ENCODE results near the gene LYPD6B. TPM values are rescaled to one million over a fixed set of nuclear protein-coding genes. Genes with fewer than 3 reads are reported as not detected.
A peak's percentile ranks its signal among the peaks of the same experiment; 100 is the strongest.

The LYPD6B gene
- total and polyA plus RNA-seq, 10 donors: 0.46 to 3.5 (median 1.9) TPM

DNA sequence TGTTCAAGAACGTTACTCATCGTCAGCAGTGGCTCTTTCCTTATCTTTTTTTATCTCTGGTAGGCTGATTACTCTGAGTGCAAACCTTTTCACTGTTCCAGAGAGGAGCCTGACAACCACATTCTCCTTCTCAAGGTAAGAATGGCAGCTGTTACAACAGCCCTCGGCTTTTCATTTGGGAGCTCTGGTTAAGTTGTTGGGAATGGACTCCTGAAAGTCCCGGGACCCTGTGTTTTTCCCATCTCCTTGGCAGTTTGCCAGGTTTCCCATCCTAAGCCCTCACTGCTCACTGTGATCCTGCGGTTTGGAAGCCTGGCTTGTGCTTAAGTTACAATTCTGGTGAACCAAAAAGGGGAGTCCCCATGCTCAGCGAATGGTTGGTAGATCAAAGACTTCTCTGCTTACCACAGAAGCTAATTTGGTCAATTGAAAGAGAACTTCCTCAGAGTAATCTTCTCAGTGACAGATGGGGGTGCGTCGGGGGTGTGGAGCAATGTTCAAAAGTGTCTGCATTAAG, 122.3 kb downstream of the LYPD6B start:
- WGBS, 5 donors: 37 to 53% (median 45%) methylated on average over 8 of the region's 8 CpGs
- Histone ChIP-seq H3K36me3 (no peaks in the 10 kb centered on the region), H3K4me1 (peaks cover 0 to 18% (median 10%) of the 10 kb centered on the region in 6 donors), H3K9me3 (peaks cover 0 to 5% (median 0%) of the 10 kb centered on the region in 8 donors), H3K27ac (peak overlapping the region in 2 of 8 donors; percentile 46 to 69), H3K4me3 (no peak overlapping the region), H3K27me3 (replicated peaks in 1 of 7) (peaks cover 0 to 7% (median 0%) of the 10 kb centered on the region in 7 donors)
- intact Hi-C loops (cut with DNase I; ENCODE audit: low total_unique reads): no loop called here
- DNase-seq: no peak
- no peak for TF ChIP-seq POLR2AphosphoS5 (IDR thresholded peaks at IDR 0.05)
- no peak for TF ChIP-seq POLR2A (IDR thresholded peaks at IDR 0.05)
- TF ChIP-seq, protein P1, sequence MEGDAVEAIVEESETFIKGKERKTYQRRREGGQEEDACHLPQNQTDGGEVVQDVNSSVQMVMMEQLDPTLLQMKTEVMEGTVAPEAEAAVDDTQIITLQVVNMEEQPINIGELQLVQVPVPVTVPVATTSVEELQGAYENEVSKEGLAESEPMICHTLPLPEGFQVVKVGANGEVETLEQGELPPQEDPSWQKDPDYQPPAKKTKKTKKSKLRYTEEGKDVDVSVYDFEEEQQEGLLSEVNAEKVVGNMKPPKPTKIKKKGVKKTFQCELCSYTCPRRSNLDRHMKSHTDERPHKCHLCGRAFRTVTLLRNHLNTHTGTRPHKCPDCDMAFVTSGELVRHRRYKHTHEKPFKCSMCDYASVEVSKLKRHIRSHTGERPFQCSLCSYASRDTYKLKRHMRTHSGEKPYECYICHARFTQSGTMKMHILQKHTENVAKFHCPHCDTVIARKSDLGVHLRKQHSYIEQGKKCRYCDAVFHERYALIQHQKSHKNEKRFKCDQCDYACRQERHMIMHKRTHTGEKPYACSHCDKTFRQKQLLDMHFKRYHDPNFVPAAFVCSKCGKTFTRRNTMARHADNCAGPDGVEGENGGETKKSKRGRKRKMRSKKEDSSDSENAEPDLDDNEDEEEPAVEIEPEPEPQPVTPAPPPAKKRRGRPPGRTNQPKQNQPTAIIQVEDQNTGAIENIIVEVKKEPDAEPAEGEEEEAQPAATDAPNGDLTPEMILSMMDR (IDR thresholded peaks at IDR 0.05 in 8 of 11, conservative IDR thresholded peaks at IDR 0.05 in 3 of 11): no peak

- peaks cover 0 to 10% (median 0%) of the 10 kb centered on the region in 7 donors for H3K27me3 ChIP-seq (replicated peaks in 1 of 7)
- WGBS, 5 donors: 52 to 70% (median 65%) methylated on average over 5 of the region's 5 CpGs
- DNase-seq: no peak
These were observed 123.2 kb downstream of the LYPD6B start for GRCh38 chr2:149161481-149162225.

DNA sequence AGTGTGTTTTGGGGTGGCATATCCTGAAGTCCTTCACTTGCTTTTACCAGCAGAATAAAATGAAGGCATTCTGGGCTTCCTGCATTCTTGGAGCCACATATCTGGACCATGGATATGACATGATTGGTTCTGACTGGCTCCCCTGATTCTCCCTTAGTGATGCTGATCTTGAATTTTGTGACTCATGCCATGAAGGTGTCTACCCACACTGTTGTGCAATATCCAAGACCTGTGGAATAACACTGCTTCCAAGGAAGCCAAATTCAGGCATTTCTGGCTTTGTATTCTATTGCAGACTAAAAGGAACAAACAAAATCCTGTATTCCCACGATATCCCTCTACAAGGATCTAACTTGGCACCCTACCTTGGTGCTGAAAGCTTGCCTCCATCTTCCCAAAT, 125.8 kb downstream of the LYPD6B start:
- no peak overlapping the region for H3K4me3 ChIP-seq
- WGBS, 5 donors: 73 to 100% (median 80%) methylated on average over 1 of the region's 1 CpG
- H3K27me3 ChIP-seq (replicated peaks in 1 of 7): peaks cover 0 to 17% (median 0%) of the 10 kb centered on the region in 7 donors
- TF ChIP-seq, protein P1 (IDR thresholded peaks at IDR 0.05 in 8 of 11, conservative IDR thresholded peaks at IDR 0.05 in 3 of 11): no peak
- TF ChIP-seq POLR2AphosphoS5 (IDR thresholded peaks at IDR 0.05): no peak
- TF ChIP-seq POLR2A (IDR thresholded peaks at IDR 0.05): no peak
- peaks cover 0 to 18% (median 10%) of the 10 kb centered on the region in 6 donors for H3K4me1 ChIP-seq
- intact Hi-C loops (cut with DNase I; ENCODE audit: low total_unique reads): no loop called here
- peaks cover 0 to 5% (median 0%) of the 10 kb centered on the region in 8 donors for H3K9me3 ChIP-seq
- DNase-seq: no peak
- H3K36me3 ChIP-seq: no peaks in the 10 kb centered on the region
- H3K27ac ChIP-seq: no peak overlapping the region

More at GRCh38 chr2:149161481-149162225, 123.2 kb downstream of the LYPD6B start:
- Histone ChIP-seq H3K9me3 (peaks cover 0 to 5% (median 0%) of the 10 kb centered on the region in 8 donors), H3K4me3 (no peak overlapping the region), H3K27ac (peak overlapping the region in 3 of 8 donors; percentile 46 to 69 (median 59)), H3K4me1 (peaks cover 0 to 18% (median 10%) of the 10 kb centered on the region in 6 donors), H3K36me3 (no peaks in the 10 kb centered on the region)
- intact Hi-C loops (cut with DNase I; ENCODE audit: low total_unique reads): no loop called here
- TF ChIP-seq, protein P1 (IDR thresholded peaks at IDR 0.05 in 8 of 11, conservative IDR thresholded peaks at IDR 0.05 in 3 of 11): no peak
- TF ChIP-seq POLR2A (IDR thresholded peaks at IDR 0.05) (no peak), POLR2AphosphoS5 (IDR thresholded peaks at IDR 0.05) (no peak)

GRCh38 chr2:149164827-149165226, 126.3 kb downstream of the LYPD6B start:
- Histone ChIP-seq H3K9me3 (peaks cover 0 to 5% (median 0%) of the 10 kb centered on the region in 8 donors), H3K27ac (no peak overlapping the region), H3K4me1 (peaks cover 0 to 18% (median 10%) of the 10 kb centered on the region in 6 donors), H3K36me3 (no peaks in the 10 kb centered on the region), H3K4me3 (no peak overlapping the region), H3K27me3 (replicated peaks in 1 of 7) (peaks cover 0 to 17% (median 0%) of the 10 kb centered on the region in 7 donors)
- DNase-seq: no peak
- TF ChIP-seq POLR2AphosphoS5 (IDR thresholded peaks at IDR 0.05): no peak
- no peak for TF ChIP-seq POLR2A (IDR thresholded peaks at IDR 0.05)
- TF ChIP-seq, protein P1 (IDR thresholded peaks at IDR 0.05 in 8 of 11, conservative IDR thresholded peaks at IDR 0.05 in 3 of 11): no peak
- intact Hi-C loops (cut with DNase I; ENCODE audit: low total_unique reads): no loop called here

Data from spleen (tissue), 11 donors.